D721Med (cell line): Measurements from ENCODE around the gene KRTAP12-1.
"Not testable (repeated sequence)": the region's sequence is repeated elsewhere in the genome, so short reads cannot be mapped to it uniquely, and the experiment has no call there.

ENCODE experiments used
- DNase-seq: peaks from one replicate; pipeline ENCODE4 v3.0.0; 2011; ENCODE audit warnings: low spot score; ENCODE audit not compliant: insufficient read length
- FAIRE-seq: peaks from 2 replicates; lab custom pipeline; 2011; peaks lifted over from hg19 to GRCh38; lab: Jason Lieb, UNC
- CTCF ChIP-seq: IDR thresholded peaks from 2 replicates; pipeline ENCODE4 v1.5.1; 2012; ENCODE audit warnings: mild to moderate bottlenecking, control low read depth; ENCODE audit not compliant: insufficient read depth; ENCODE audit errors: missing control alignments

The KRTAP12-1 gene

GRCh38 chr21:44653123-44653522 is 28.8 kb downstream of the KRTAP12-1 start:
- no peak for DNase-seq
- no peak for FAIRE-seq
- no peak for TF ChIP-seq CTCF

GRCh38 chr21:44650973-44651675 is 30.8 kb downstream of the KRTAP12-1 start:
- DNase-seq: no peak
- TF ChIP-seq CTCF: no peak
- no peak for FAIRE-seq

GRCh38 chr21:44650265-44650972 is 31.5 kb downstream of the KRTAP12-1 start:
- FAIRE-seq (no peak), DNase-seq (no peak)
- no peak for TF ChIP-seq CTCF

- DNase-seq (no peak), FAIRE-seq (no peak)
- no peak for TF ChIP-seq CTCF
These were observed 32.4 kb downstream of the KRTAP12-1 start for GRCh38 chr21:44649521-44650100.

GRCh38 chr21:44648557-44649311 is 33.2 kb downstream of the KRTAP12-1 start:
- TF ChIP-seq CTCF: no peak
- no peak for DNase-seq
- no peak for FAIRE-seq

GRCh38 chr21:44647222-44647552 is 34.8 kb downstream of the KRTAP12-1 start:
- FAIRE-seq (no peak), DNase-seq (no peak)
- TF ChIP-seq CTCF: no peak

- not testable (repeated sequence) for FAIRE-seq, DNase-seq
These were observed 35.4 kb downstream of the KRTAP12-1 start, which contains the start of gene KRTAP10-11 for GRCh38 chr21:44646366-44647221. Gene KRTAP10-11 (plus strand): TSS chr21:44646414. CDS start chr21:44646459, 45 bp downstream.
